EL (cell line): Measurements from ENCODE around the gene CYP4F2.
"Not testable (repeated sequence)": the region's sequence is repeated elsewhere in the genome, so short reads cannot be mapped to it uniquely, and the experiment has no call there.

Experiments
- DNase-seq: peaks from one replicate; pipeline ENCODE4 v3.0.0-alpha.2; 2016

The CYP4F2 gene

GRCh38 chr19:15897738-15898276 lies at the start of gene CYP4F2:
TSS of gene CYP4F2 (minus strand) at chr19:15898074. CDS start at chr19:15897611, 463 bp downstream.
- no peak for DNase-seq

GRCh38 chr19:15945301-15945700 lies 47.4 kb upstream of the CYP4F2 start:
- no peak for DNase-seq

DNA sequence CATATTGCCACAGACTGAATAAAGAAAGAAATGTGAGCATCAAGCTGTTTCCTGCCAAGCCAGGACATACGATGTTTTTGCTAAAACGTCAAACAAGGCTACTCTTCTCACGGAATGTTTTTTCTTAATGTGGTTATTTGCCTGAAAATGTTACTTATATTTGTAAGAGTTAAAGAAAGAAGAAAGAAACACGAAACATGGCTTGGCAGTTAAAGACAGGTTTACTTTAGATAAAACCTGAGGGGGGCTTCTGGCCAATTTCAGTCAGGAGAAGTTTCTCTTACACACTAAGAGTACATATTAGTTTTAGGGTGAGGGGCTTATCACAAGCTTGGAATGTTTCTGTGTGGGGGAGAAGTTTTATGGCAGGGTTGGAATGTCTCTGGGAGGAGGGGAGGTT lies 46.5 kb upstream of the CYP4F2 start:
- DNase-seq: no peak

GRCh38 chr19:15937771-15938170 lies 39.9 kb upstream of the CYP4F2 start:
- DNase-seq: no peak

GRCh38 chr19:15936950-15937349 lies 39.1 kb upstream of the CYP4F2 start:
- no peak for DNase-seq

- DNase-seq: no peak
Observed at GRCh38 chr19:15936173-15936572, 38.3 kb upstream of the CYP4F2 start.

GRCh38 chr19:15935167-15935702 lies 37.4 kb upstream of the CYP4F2 start:
- no peak for DNase-seq

DNA sequence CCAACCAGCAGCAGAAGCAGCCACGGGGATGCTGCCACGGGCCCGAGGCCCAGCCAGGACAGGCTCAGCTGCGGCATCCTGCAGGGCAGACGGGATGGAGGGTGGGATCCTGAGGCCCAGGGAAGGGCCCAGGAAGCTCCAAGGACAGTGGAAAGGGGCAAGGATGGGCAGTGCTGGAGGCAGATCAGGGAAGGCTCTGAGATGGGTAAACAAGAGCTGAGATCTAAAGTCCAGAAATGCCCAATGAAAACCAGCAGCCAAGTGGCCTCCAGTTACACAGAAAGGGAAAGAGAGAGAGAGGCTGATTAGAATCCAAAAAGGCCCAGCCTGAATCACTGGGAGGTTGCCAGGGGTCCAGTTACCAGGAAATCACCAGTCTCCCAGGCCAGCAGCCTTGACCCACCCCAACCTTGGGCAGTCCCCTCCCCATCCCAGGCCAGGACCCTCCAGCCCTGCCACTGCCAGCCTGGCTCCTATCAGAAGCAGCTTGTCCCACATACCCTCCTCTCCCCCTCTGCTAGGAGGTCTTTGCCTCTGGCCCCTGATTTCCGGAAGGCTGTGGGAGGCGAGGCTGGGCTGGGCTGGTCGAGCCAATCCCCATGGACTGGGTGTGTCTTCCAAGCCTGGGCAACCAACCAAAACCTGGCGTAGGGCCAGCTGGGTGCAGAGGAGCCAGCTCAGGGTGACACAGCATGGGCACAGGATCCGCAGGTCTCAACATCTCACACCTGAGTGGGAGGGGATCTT lies 36.6 kb upstream of the CYP4F2 start, which contains the start of gene CYP4F11:
Gene CYP4F11, minus strand, starts transcription at position 198 of the 747 bp plus-strand sequence. Its CDS starts 121 bp downstream, at position 77.
- DNase-seq: no peak

- not testable (repeated sequence) for DNase-seq
Observed at GRCh38 chr19:15933761-15934331, 36.0 kb upstream of the CYP4F2 start.

DNA sequence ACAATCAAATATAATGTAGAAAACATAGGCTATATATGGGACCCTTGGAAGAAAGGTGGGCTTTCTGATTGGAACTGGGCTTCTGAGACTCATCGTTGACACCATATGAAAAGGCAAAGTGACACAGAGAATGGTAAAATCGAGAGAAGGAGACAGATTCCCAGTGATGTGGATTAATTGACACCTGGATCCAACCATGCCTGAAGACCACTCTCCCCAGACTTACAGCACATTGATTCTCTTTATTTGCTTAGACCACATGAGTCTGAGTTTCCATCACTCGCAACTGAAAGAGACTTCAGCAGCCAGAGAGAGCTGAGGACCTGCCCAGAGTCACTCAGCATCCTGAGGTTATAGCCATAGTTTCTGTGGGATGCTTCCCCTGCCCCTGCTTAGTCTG lies 30.4 kb upstream of the CYP4F2 start:
- DNase-seq: no peak

DNA sequence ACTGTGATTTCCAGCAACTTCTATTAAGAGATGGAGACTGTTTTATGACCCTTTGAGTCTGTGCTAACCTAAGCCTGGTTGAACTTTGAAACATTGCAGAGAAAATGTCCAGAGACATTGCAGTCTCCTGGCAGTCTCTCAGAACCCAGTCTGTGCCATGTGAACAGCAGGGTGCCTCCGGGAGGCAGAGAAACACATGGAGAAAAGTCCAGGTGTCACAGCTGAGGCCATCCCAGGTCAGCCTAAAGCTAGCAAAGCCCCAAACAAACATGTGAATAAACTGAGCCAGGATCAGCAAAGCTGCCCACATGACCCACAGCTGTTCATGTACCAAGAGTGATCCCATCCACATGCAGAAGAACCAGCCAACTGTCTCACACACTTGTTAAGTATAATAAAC lies 28.6 kb upstream of the CYP4F2 start:
- DNase-seq: no peak

GRCh38 chr19:15923702-15924101 lies 25.8 kb upstream of the CYP4F2 start:
- DNase-seq: no peak

GRCh38 chr19:15922021-15922420 lies 24.1 kb upstream of the CYP4F2 start:
- DNase-seq: no peak

DNA sequence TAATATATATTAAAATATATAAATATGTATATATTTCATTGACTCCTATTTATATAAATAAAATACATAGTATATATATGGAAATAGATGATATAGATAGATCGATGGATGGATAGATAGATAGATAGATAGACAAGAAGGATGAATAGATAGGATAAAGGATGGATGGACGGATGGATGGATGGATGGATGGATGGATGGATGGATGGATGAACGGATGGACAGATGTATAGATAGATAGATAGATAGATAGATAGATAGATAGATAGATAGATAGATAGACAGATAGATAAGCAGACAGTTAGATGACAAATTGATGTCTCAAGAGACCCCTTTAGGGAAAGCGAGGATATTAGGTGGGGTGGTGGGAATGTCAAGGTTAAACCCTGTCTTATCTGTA lies 21.4 kb upstream of the CYP4F2 start:
- DNase-seq: no peak

DNA sequence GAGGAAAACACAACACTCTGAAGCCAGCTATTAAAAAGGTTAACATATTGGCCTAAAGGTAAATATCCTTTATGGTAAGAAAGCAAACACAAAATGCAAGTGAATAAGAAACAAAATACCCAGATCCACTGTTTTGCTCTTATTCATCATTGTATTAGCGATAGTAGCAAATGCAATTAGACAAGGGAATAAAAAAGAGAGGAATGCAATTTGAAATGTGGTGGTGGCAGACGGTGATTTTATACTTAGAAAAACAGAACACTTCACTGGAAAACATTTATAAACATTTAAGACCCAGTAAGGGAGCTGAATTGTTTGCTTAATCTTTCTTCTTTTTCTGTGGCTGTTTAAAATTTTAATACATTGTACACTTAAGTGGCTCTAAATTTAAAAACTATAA lies 17.2 kb upstream of the CYP4F2 start:
- DNase-seq: no peak

DNA sequence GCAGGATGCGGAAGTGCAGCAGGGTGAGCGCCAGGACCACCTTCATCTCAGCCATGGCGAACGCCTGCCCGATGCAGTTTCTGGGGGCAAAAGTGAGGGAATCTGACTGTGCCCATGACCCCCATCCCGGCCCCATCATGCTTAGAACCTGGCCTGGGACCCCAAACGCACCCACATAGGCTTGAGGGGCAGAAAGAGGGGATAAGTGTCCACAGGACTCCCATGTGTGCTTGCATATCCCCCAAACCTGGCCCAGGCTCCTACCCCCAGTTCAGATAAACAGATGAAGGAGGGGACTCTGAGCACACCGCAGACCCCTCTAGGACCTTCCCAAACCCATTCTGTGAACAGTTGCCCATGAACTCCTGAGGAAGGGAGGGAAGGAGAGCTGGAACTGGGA lies 16.0 kb upstream of the CYP4F2 start:
- DNase-seq: no peak

DNA sequence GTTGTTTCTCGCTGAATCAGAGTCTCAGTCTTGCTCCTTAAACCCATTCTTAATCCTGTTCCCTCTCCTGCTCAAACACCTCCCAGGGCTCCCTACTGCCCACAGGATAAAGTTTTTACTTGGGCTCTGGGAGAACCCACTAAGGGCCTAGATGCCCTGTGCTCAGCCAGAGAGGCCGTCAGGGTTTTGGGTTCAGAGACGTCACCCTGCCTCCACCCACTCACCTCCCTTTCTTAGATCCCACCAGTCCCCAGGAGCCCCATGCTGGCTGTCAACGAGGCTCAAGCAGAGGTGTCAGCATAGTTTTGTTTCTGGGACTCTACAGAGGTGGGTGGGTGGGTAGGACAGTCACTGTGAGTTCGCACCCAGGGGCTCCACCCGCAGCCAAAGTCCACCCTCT lies 15.5 kb upstream of the CYP4F2 start:
- DNase-seq: no peak

DNA sequence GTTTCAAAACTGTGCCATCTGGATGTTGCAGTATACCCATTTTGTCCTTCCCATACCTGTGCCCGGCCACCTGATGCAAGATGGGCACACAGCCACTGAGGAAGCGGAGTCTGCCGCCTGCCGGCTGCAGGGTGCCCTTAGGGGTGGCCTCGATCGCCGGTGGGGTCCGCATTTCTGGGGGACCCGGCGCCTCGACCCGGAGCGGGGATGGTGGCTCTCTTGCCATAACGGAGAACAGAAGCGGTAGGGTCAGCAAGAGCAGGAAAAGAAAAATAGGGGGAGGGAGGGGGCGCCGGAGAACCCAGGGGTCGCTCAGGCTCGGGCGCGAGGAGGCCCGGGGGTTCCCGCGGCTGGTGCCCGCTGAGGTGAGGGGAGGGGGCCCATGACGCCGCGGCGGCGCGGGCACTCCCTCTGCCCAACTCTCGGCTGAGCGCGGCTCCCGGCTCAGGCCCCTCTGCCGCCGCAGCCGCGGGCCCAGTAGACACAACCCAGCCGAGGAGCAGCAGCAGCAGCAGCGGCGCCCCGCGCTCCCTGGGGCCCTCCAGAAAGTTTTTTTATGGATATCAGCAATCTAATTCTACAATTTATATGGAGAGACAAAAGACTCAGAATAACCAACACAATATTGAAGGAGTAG lies 13.8 kb upstream of the CYP4F2 start:
- no peak for DNase-seq

DNA sequence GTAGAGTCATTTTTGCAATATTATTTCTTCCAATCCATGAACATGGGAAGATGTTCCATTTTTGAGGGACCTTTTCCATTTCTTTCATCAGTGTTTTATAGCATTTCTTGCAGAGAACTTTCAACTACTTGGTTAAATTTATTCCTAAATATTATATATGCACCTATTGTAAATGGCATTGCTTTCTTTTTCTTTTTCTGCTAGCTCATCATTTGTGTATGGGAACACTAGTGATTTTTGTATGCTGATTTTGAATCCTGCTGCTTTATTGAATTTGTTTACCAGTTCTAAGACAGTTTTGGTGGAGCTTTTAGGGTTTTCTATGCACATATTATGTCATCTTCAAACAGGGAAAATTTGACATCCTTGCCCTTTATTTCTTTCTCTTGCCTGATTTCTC lies 7.2 kb upstream of the CYP4F2 start:
- no peak for DNase-seq

- DNase-seq: not testable (repeated sequence)
Observed at GRCh38 chr19:15902898-15903297, 5.0 kb upstream of the CYP4F2 start.

DNA sequence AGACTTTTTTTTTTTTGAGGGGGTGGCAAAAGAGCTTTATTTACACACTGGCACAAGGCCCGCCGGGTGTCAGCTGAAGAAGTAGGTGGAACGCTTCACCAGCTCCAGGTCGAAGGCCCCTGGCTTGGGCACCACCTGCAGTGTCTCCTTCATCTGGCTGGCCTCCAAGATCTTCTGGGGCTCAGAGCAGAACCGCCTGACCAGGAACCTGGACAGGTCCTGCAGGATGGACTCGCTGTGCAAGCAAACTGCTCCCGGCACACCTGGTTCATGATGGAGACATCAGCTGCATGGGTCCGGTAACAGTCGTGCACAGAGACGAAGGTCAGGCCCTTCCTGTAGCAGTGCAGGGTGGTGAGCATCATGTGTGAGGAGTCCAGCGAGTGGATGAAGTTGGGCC lies 4.4 kb upstream of the CYP4F2 start:
- DNase-seq: no peak

GRCh38 chr19:15900504-15900903 lies 2.6 kb upstream of the CYP4F2 start:
- DNase-seq: no peak

DNA sequence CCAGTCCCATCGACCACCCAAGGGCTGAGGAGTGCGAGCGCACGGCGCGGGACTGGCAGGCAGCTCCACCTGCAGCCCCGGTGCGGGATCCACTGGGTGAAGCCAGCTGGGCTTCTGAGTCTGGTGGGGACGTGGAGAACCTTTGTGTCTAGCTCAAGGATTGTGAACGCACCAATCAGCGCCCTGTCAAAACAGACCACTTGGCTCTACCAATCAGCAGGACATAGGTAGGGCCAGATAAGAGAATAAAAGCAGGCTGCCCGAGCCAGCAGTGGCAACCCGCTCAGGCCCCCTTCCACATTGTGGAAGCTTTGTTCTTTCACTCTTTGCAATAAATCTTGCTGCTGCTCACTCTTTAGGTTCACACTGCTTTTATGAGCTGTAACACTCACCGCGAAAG lies 2.2 kb upstream of the CYP4F2 start:
- DNase-seq: not testable (repeated sequence)

DNA sequence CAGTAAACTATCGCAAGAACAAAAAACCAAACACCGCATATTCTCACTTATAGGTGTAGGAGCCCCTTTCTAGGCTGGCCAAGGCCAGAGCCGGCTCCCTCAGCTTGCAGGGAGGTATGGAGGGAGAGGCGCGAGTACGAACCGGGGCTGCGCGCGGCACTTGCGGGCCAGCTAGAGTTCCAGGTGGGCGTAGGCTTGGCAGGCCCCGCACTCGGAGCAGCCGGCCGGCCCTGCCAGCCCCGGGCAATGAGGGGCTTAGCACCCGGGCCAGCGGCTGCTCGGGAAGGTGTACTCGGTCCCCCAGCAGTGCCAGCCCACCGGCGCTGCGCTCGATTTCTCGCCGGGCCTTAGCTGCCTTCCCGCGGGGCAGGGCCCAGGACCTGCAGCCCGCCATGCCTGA lies 1.7 kb upstream of the CYP4F2 start:
- not testable (repeated sequence) for DNase-seq
